ENCODE data around the gene SPESP1. TPM values are rescaled to one million over a fixed set of nuclear protein-coding genes. Genes with fewer than 3 reads are reported as not detected.

The SPESP1 gene
- total and polyA plus RNA-seq, 4 donors: 0.33 to 3.2 (median 1.4) TPM

- Histone ChIP-seq H3K4me3 (ENCODE audit: low read depth in 1 of 3, low read length in 3 of 3) (no peak overlapping the region), H3K27me3 (ENCODE audit: control insufficient read depth in 4 of 4, insufficient read depth in 4 of 4, low read length in 3 of 4) (no peaks in the 10 kb centered on the region), H3K27ac (ENCODE audit: low read depth in 1 of 2, low read length in 2 of 2) (no peak overlapping the region), H3K9me3 (ENCODE audit: control insufficient read depth in 4 of 4, low read length in 3 of 4) (no peaks in the 10 kb centered on the region), H3K36me3 (ENCODE audit: control insufficient read depth in 4 of 4, insufficient read depth in 3 of 4, low read depth in 1 of 4, low read length in 3 of 4) (no peaks in the 10 kb centered on the region), H3K9ac (ENCODE audit: low read depth in 1 of 2, low read length in 2 of 2) (no peak overlapping the region), H3K4me1 (ENCODE audit: control insufficient read depth in 4 of 4, insufficient read depth in 4 of 4, low read length in 3 of 4) (no peaks in the 10 kb centered on the region)
- DNase-seq (ENCODE audit: low spot score): no peak
- TF ChIP-seq JUND (IDR thresholded peaks at IDR 0.05) (no peak), ZBTB33 (IDR thresholded peaks at IDR 0.05) (no peak), YY1 (IDR thresholded peaks at IDR 0.05) (no peak), FOXA2 (IDR thresholded peaks at IDR 0.05) (no peak), SP1 (IDR thresholded peaks at IDR 0.05) (no peak), HNF4A (conservative IDR thresholded peaks at IDR 0.05) (no peak), RXRA (IDR thresholded peaks at IDR 0.05) (no peak)
- TF ChIP-seq, protein P1, sequence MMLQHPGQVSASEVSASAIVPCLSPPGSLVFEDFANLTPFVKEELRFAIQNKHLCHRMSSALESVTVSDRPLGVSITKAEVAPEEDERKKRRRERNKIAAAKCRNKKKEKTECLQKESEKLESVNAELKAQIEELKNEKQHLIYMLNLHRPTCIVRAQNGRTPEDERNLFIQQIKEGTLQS (IDR thresholded peaks at IDR 0.05): no peak
- TF ChIP-seq, protein P2, sequence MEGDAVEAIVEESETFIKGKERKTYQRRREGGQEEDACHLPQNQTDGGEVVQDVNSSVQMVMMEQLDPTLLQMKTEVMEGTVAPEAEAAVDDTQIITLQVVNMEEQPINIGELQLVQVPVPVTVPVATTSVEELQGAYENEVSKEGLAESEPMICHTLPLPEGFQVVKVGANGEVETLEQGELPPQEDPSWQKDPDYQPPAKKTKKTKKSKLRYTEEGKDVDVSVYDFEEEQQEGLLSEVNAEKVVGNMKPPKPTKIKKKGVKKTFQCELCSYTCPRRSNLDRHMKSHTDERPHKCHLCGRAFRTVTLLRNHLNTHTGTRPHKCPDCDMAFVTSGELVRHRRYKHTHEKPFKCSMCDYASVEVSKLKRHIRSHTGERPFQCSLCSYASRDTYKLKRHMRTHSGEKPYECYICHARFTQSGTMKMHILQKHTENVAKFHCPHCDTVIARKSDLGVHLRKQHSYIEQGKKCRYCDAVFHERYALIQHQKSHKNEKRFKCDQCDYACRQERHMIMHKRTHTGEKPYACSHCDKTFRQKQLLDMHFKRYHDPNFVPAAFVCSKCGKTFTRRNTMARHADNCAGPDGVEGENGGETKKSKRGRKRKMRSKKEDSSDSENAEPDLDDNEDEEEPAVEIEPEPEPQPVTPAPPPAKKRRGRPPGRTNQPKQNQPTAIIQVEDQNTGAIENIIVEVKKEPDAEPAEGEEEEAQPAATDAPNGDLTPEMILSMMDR (IDR thresholded peaks at IDR 0.05; ENCODE audit: low read depth, low read length, missing input control): no peak
- 90% methylated on average over 8 of the region's 8 CpGs for WGBS
Measured at GRCh38 chr15:68887819-68888218, 42.5 kb upstream of the SPESP1 start.

GRCh38 chr15:68888419-68888818 lies 41.9 kb upstream of the SPESP1 start:
- DNase-seq (ENCODE audit: low spot score): no peak
- Histone ChIP-seq H3K9ac (ENCODE audit: low read depth in 1 of 2, low read length in 2 of 2) (no peak overlapping the region), H3K4me3 (ENCODE audit: low read depth in 1 of 3, low read length in 3 of 3) (no peak overlapping the region), H3K4me1 (ENCODE audit: control insufficient read depth in 4 of 4, insufficient read depth in 4 of 4, low read length in 3 of 4) (no peaks in the 10 kb centered on the region), H3K9me3 (ENCODE audit: control insufficient read depth in 4 of 4, low read length in 3 of 4) (no peaks in the 10 kb centered on the region), H3K27ac (ENCODE audit: low read depth in 1 of 2, low read length in 2 of 2) (no peak overlapping the region), H3K27me3 (ENCODE audit: control insufficient read depth in 4 of 4, insufficient read depth in 4 of 4, low read length in 3 of 4) (no peaks in the 10 kb centered on the region), H3K36me3 (ENCODE audit: control insufficient read depth in 4 of 4, insufficient read depth in 3 of 4, low read depth in 1 of 4, low read length in 3 of 4) (no peaks in the 10 kb centered on the region)
- TF ChIP-seq FOXA2 (IDR thresholded peaks at IDR 0.05) (no peak), HNF4A (conservative IDR thresholded peaks at IDR 0.05) (no peak), MAX (IDR thresholded peaks at IDR 0.05) (no peak), RXRA (IDR thresholded peaks at IDR 0.05) (no peak), YY1 (IDR thresholded peaks at IDR 0.05) (no peak)
- TF ChIP-seq, protein P2 (IDR thresholded peaks at IDR 0.05; ENCODE audit: low read depth, low read length, missing input control): no peak
- WGBS: 52% methylated on average over 12 of the region's 12 CpGs

DNA sequence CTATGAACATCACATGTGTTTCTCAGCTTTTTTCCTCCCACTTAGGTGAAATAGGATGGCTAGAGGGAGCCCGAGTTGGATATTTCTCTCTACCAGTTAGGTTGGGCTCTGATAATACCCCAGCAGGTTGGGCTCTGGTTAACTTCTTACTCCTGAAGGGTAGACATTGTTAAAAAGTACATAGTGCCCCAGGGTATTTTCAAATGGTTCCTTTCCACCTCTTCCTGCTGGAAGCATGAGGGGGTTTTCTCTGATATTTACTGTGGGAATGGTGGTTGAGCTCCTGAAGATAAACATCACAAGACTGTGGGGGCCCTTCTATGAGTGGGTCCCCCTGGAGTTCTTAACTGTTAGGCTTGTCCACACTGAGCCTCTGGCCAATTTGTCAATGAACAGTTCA lies 36.1 kb upstream of the SPESP1 start:
- H3K36me3 ChIP-seq (ENCODE audit: control insufficient read depth in 4 of 4, insufficient read depth in 3 of 4, low read depth in 1 of 4, low read length in 3 of 4): no peaks in the 10 kb centered on the region
- H3K4me1 ChIP-seq (ENCODE audit: control insufficient read depth in 4 of 4, insufficient read depth in 4 of 4, low read length in 3 of 4): no peaks in the 10 kb centered on the region
- no peak overlapping the region for H3K9ac ChIP-seq (ENCODE audit: low read depth in 1 of 2, low read length in 2 of 2)
- WGBS: 65% methylated on average over 1 of the region's 1 CpG
- no peak for DNase-seq (ENCODE audit: low spot score)
- no peak overlapping the region for H3K27ac ChIP-seq (ENCODE audit: low read depth in 1 of 2, low read length in 2 of 2)
- peaks cover 0 to 2% (median 0%) of the 10 kb centered on the region in 4 donors for H3K27me3 ChIP-seq (ENCODE audit: control insufficient read depth in 4 of 4, insufficient read depth in 4 of 4, low read length in 3 of 4)
- H3K9me3 ChIP-seq (ENCODE audit: control insufficient read depth in 4 of 4, low read length in 3 of 4): no peaks in the 10 kb centered on the region
- H3K4me3 ChIP-seq (ENCODE audit: low read depth in 1 of 3, low read length in 3 of 3): no peak overlapping the region
- TF ChIP-seq SP1 (IDR thresholded peaks at IDR 0.05) (no peak), MAX (IDR thresholded peaks at IDR 0.05) (no peak), FOXA1 (IDR thresholded peaks at IDR 0.05) (no peak), JUND (IDR thresholded peaks at IDR 0.05) (no peak), RAD21 (IDR thresholded peaks at IDR 0.05) (no peak), REST (IDR thresholded peaks at IDR 0.05) (no peak), GABPA (IDR thresholded peaks at IDR 0.05 in 1 of 2, conservative IDR thresholded peaks at IDR 0.05 in 1 of 2) (no peak)
- TF ChIP-seq, protein P1 (IDR thresholded peaks at IDR 0.05): no peak

Measured in liver (tissue), 9 donors.